ENCODE measurements around the gene PAXX.

PAXX gene

DNA sequence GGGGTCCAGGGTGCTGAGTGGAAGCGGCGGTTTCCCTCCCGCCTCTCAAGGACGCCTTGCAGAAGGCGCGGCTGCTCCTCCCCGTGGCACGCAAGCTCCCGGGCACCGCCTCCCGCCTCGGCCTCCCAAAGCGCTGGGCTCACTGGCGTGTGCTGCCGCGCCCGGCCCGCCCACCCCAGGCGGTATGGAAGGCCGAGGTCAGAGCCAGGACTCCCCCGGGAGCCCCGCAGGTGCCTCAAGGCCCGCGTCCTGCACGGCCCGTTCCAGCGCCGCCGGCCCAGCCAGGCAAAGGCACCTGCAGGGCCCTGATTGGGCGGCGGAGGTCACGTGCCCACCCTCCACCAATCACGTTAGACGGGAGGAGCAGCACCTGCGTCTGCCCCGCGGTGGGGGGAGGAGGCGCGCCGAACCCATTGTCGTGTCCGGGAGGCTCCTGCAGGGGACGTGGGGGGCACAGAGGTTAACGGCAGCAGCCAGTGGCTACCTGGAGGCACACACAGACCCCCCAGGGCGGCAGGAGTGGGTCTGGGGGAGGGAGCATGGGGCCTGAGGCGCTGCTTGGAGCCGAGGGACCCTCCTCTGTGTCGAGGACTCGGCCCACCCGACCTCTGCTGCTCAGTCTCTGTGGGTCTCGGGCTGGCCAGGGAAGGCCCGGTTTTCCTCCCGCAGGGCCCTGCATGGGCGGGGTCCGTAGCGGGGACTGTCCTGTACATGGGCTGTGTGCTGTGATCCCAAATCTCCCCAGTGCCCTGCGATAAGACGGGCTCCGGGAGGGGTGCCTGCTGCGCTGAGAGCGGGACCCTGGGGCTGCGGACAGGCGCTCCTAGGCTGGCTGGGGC is 42.2 kb upstream of the PAXX start:
- Mint-ChIP-seq H3K9me3 (no peaks in the 10 kb centered on the region), H3K4me3 (peak overlapping the region; percentile 76), H3K27me3 (ENCODE audit: low read depth, poor library complexity) (peaks cover 17% of the 10 kb centered on the region), H3K36me3 (ENCODE audit: low read depth) (no peaks in the 10 kb centered on the region), H3K4me1 (no peaks in the 10 kb centered on the region), H3K27ac (no peak overlapping the region)
- TF ChIP-seq, protein P1, sequence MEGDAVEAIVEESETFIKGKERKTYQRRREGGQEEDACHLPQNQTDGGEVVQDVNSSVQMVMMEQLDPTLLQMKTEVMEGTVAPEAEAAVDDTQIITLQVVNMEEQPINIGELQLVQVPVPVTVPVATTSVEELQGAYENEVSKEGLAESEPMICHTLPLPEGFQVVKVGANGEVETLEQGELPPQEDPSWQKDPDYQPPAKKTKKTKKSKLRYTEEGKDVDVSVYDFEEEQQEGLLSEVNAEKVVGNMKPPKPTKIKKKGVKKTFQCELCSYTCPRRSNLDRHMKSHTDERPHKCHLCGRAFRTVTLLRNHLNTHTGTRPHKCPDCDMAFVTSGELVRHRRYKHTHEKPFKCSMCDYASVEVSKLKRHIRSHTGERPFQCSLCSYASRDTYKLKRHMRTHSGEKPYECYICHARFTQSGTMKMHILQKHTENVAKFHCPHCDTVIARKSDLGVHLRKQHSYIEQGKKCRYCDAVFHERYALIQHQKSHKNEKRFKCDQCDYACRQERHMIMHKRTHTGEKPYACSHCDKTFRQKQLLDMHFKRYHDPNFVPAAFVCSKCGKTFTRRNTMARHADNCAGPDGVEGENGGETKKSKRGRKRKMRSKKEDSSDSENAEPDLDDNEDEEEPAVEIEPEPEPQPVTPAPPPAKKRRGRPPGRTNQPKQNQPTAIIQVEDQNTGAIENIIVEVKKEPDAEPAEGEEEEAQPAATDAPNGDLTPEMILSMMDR (IDR thresholded peaks at IDR 0.05) = no peak
- peak; percentile 97 for DNase-seq

DNA sequence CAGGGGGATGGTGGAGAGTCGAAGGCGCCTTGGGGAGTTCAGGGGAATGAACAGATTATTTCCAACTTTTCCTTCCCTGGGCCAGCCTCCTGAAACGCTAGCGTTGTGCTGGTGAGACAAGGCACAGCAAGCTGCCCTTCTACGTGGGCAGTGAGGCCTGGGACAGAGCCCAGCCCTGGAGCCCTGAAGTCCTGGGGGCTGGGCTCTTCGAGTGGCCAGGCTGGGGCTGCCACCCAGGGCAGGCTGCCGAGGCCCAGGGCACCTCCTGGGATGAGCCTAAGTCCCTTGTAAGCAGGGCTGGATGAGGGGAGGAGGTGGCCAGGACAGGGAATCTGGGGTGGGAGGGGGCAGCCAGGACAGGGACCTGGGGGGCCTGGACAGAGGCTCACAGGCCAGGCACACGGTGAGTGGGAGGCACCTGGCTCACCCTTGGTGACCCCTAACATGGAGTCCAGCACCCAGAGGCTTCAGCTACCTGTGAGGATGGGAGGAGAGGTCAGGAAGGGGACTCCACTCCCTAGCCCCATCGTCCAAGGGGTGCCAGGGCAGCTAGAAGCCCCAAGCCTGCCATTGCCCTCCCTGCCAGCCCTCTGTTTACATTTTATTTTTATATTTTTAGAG is 41.5 kb upstream of the PAXX start:
- Mint-ChIP-seq H3K36me3 (ENCODE audit: low read depth) (no peaks in the 10 kb centered on the region), H3K27ac (no peak overlapping the region), H3K9me3 (no peaks in the 10 kb centered on the region), H3K27me3 (ENCODE audit: low read depth, poor library complexity) (peaks cover 24% of the 10 kb centered on the region), H3K4me3 (peak overlapping the region; percentile 76), H3K4me1 (no peaks in the 10 kb centered on the region)
- no peak for DNase-seq
- TF ChIP-seq, protein P1 (IDR thresholded peaks at IDR 0.05) = no peak

DNA sequence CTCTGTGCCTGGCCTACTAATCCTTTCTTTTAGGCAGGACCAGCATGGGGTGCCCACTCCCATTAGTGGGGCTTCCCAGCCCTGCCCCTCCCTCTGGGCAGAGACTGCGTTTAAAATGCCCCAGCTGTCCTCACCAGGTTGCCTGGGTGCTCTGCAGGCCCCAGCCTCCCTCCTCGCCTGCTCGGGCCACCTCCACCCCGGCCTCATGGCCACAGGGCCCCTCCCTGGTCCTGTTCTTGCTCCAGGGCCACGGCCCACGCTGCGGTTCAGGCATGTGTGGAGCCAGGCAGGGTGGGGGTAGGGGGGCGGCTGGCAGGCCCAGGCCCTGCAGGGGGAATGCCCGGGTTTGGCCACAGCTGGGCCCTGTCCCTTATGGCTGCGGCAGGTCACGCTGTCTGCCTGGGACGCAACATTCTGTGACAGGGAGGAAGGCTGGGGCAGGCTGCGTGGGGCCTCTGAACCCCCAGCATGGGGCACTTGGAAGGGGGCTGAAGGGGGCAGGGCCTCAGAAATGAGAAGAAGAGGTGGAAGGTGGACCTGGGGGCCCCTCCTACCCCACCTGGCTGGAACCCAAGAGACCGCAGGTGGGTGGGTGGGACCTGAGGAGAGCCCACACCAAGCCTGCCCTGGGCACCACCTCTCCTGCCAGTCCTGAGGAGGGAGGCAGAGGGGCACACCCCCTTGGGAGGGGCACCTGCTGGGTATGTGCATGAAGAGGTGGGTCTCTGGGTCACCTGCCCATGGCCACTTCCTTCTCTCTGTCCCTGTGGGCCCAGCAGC is 40.5 kb upstream of the PAXX start, which contains the start of gene LCN12:
Gene LCN12, plus strand, starts transcription at position 733 of the 780 bp plus-strand sequence. CDS start 55 bp downstream, outside the sequence.
- TF ChIP-seq, protein P1 (IDR thresholded peaks at IDR 0.05) = no peak
- H3K4me3 Mint-ChIP-seq = no peak within 1 kb of the TSS
- H3K36me3 Mint-ChIP-seq (ENCODE audit: low read depth) = no peaks in the 10 kb centered on the region
- no peak within 1 kb of the TSS for H3K27ac Mint-ChIP-seq
- H3K27me3 Mint-ChIP-seq (ENCODE audit: low read depth, poor library complexity) = peaks cover 30% of the 10 kb centered on the region
- no peaks in the 10 kb centered on the region for H3K4me1 Mint-ChIP-seq
- H3K9me3 Mint-ChIP-seq = peaks cover 7% of the 10 kb centered on the region
- DNase-seq = peak; percentile 2

DNA sequence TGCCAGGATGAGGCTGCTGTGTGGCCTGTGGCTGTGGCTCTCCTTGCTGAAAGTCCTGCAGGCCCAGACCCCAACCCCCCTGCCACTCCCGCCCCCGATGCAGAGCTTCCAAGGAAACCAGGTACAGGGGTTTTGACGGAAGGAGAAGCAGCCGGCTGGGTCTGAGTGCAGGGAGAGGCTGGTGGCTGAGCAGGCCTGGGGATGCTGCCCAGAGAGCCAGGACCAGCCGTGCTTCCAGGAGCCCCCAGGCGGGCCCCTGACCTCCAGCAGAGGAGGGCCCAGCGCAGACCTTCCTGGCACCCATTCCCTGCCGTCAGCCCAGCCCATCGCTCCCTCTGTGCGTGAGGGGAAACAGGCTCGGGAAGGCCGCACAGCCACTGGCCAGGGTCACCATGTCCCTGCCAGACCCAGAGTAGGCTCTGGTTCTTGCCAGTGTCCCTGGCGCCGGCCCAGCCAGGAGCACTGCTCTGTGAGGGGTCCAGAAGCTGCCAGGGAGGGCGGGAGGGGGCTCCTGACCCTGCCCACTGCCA is 39.8 kb upstream of the PAXX start:
- no peak overlapping the region for H3K27ac Mint-ChIP-seq
- no peak overlapping the region for H3K4me3 Mint-ChIP-seq
- peak; percentile 3 for DNase-seq
- H3K9me3 Mint-ChIP-seq = peaks cover 9% of the 10 kb centered on the region
- no peaks in the 10 kb centered on the region for H3K36me3 Mint-ChIP-seq (ENCODE audit: low read depth)
- no peaks in the 10 kb centered on the region for H3K4me1 Mint-ChIP-seq
- peaks cover 30% of the 10 kb centered on the region for H3K27me3 Mint-ChIP-seq (ENCODE audit: low read depth, poor library complexity)
- TF ChIP-seq, protein P1 (IDR thresholded peaks at IDR 0.05) = no peak

DNA sequence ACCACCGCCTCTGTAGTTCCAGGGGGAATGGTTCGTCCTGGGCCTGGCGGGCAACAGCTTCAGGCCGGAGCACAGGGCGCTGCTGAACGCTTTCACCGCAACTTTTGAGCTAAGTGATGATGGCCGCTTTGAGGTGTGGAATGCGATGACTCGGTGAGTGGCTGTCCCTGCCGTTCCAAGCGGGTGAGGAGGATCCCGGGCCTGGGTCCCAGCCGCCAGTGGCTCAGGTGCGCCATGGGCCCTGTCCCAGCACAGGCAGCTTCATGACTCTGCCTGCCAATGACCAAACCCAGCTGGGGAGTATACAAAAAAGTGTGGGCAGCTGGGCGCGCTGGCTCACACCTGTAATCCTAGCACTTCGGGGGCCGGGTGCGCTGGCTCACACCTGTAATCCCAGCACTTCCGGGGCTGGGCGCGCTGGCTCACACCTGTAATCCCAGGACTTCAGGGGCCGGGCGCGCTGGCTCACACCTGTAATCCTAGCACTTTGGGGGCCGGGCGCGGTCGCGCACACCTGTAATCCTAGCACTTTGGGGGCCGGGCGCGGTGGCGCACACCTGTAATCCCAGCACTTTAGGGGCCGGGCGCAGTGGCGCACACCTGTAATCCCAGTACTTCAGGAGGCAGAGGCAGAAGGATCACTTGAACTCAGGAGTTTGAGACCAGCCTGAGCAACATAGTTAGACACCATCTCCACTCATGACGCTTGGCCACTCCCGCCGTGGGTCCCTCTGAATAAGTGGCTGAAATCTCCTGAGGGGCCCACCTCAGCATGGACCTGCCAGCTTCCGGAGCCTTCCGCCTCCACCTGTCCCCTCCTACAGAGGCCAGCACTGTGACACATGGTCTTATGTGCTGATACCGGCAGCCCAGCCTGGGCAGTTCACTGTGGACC is 39.1 kb upstream of the PAXX start:
- Mint-ChIP-seq H3K4me1 (no peaks in the 10 kb centered on the region), H3K9me3 (peaks cover 9% of the 10 kb centered on the region), H3K27me3 (ENCODE audit: low read depth, poor library complexity) (peaks cover 32% of the 10 kb centered on the region), H3K27ac (no peak overlapping the region), H3K4me3 (no peak overlapping the region), H3K36me3 (ENCODE audit: low read depth) (no peaks in the 10 kb centered on the region)
- TF ChIP-seq, protein P1 (IDR thresholded peaks at IDR 0.05) = no peak
- DNase-seq = peak; percentile 8
